K562 (cell line): ENCODE measurements around the gene CD48. TPM values are rescaled to one million over a fixed set of nuclear protein-coding genes. Genes with fewer than 3 reads are reported as not detected.

ENCODE experiments used
- ATAC-seq: fragments of 200-7000 bp; cut with Tn5 transposase; 3 replicates; pipeline ENCODE4 v1.9.1; 2020; ENCODE audit warnings: moderate library complexity
- BruUV-seq: library from RNA; stranded (reverse); fragments of 400-500 nt; replicated peaks from 2 replicates; lab custom pipeline; 2021; lab: Mats Ljungman, UMichigan
- CTCF ChIA-PET: fragments of 300-600 bp; formaldehyde crosslinking; extraction: SDS; loops from one replicate; lab custom pipeline; 2021; ENCODE audit warnings: low intra/inter-chr PET ratio; lab: Yijun Ruan, JAX
- POLR2A ChIA-PET: fragments of 300-600, 350-650 bp; sonication (Branson Sonifier 250); formaldehyde crosslinking; extraction: SDS; loops from one replicate; lab custom pipeline; 2021; ENCODE audit warnings: antibody characterized with exemption, inconsistent platforms; lab: Yijun Ruan, JAX
- DNase-seq, 4 experiments: peaks; one replicate each; pipeline versions ENCODE4 v3.0.0 to v3.0.0-alpha.2; 2011 to 2018; ENCODE audit warnings: low spot score in 3 of 4, mixed read lengths in 3 of 4; ENCODE audit errors: extremely low read depth in 1 of 4
- FAIRE-seq: peaks from 2 replicates; lab custom pipeline; 2011; peaks lifted over from hg19 to GRCh38; lab: Jason Lieb, UNC
- H2AFZ ChIP-seq: 2 replicates; pipeline ENCODE4 v1.6.0; 2011; ENCODE audit warnings: low read depth, low read length, control low read depth, inconsistent platforms
- H3K27ac ChIP-seq: fragments of 200-600 bp; 3 replicates; pipeline ENCODE4 v1.8.0; 2011; ENCODE audit warnings: low read depth, mild to moderate bottlenecking, control low read depth, inconsistent platforms, low read length, moderate library complexity, mixed read lengths; ENCODE audit errors: extremely low read depth
- H3K27me3 ChIP-seq, 2 experiments: fragments of 300-600 bp in 1 of 2; 2 replicates in 1 of 2; 3 replicates in 1 of 2; pipeline versions ENCODE4 v1.6.0 to v1.8.0; 2011; ENCODE audit warnings: inconsistent platforms in 2 of 2, low read length in 2 of 2, mild to moderate bottlenecking in 1 of 2, mixed read lengths in 1 of 2, moderate library complexity in 1 of 2; ENCODE audit not compliant: control insufficient read depth in 2 of 2, insufficient read depth in 2 of 2
- H3K36me3 ChIP-seq: fragments of 300-600 bp; 3 replicates; pipeline ENCODE4 v1.8.0; 2011; ENCODE audit warnings: mild to moderate bottlenecking, low read length, inconsistent platforms; ENCODE audit not compliant: control insufficient read depth, insufficient read depth
- H3K4me1 ChIP-seq, 2 experiments: fragments of 200-600 bp in 1 of 2; replicated peaks in 1 of 2; 2 replicates in 1 of 2; 3 replicates in 1 of 2; pipeline versions ENCODE4 v1.5.1 to v1.8.0; 2011; ENCODE audit warnings: inconsistent platforms in 2 of 2, low read length in 2 of 2, mild to moderate bottlenecking in 1 of 2, mixed read lengths in 1 of 2, moderate library complexity in 1 of 2; ENCODE audit not compliant: control insufficient read depth in 2 of 2, insufficient read depth in 2 of 2
- H3K4me2 ChIP-seq: 2 replicates; pipeline ENCODE4 v1.6.1; 2011; ENCODE audit warnings: low read length, control low read depth, inconsistent platforms, mixed read lengths; ENCODE audit not compliant: insufficient read depth
- H3K4me3 ChIP-seq: fragments of 200-600 bp; sonication (generic), shearing (Covaris generic); 2 replicates; pipeline ENCODE4 v1.5.1; 2016; ENCODE audit warnings: control low read depth, inconsistent platforms
- H3K79me2 ChIP-seq: fragments of 200-600 bp; 3 replicates; pipeline ENCODE4 v1.8.0; 2011; ENCODE audit warnings: low read length, inconsistent platforms; ENCODE audit not compliant: control insufficient read depth, insufficient read depth
- H3K9ac ChIP-seq, 2 experiments: 2 replicates each; pipeline versions ENCODE4 v1.6.0 to v1.6.1; 2011; ENCODE audit warnings: low read depth in 2 of 2, low read length in 2 of 2, control low read depth in 1 of 2, inconsistent platforms in 1 of 2, mild to moderate bottlenecking in 1 of 2, mixed read lengths in 1 of 2; ENCODE audit not compliant: insufficient read depth in 1 of 2
- H3K9me1 ChIP-seq: one replicate; pipeline ENCODE4 v1.6.0; 2011; ENCODE audit warnings: inconsistent platforms, mild to moderate bottlenecking, low read length, moderate library complexity; ENCODE audit not compliant: control insufficient read depth, insufficient read depth
- H3K9me3 ChIP-seq: replicated peaks from 2 replicates; pipeline ENCODE4 v1.5.1; 2011; ENCODE audit warnings: low read depth, low read length, inconsistent platforms; ENCODE audit not compliant: control insufficient read depth, insufficient read depth
- H4K20me1 ChIP-seq: replicated peaks from 2 replicates; pipeline ENCODE4 v1.6.1; 2011; ENCODE audit warnings: low read length, inconsistent platforms, mixed read lengths; ENCODE audit not compliant: control insufficient read depth, insufficient read depth
- C11orf30 ChIP-seq: fragments of 450-650 bp; IDR thresholded peaks from 2 replicates; pipeline ENCODE4 v1.6.1; 2016; ENCODE audit warnings: low read depth, mild to moderate bottlenecking
- FOXA1 ChIP-seq: fragments of 450-650 bp; IDR thresholded peaks from 2 replicates; pipeline ENCODE4 v1.6.1; 2016; ENCODE audit warnings: mild to moderate bottlenecking, borderline replicate concordance
- KAT8 ChIP-seq: fragments of 450-650 bp; IDR thresholded peaks from 2 replicates; pipeline ENCODE4 v1.6.1; 2016; ENCODE audit warnings: low read depth, mild to moderate bottlenecking
- PCBP2 ChIP-seq: fragments of 200-400 bp; formaldehyde crosslinking; IDR thresholded peaks from 2 replicates; pipeline ENCODE4 v1.6.1; 2018; ENCODE audit warnings: low read length, low read depth, mild to moderate bottlenecking, moderate library complexity; ENCODE audit not compliant: poor library complexity, severe bottlenecking
- PHF20 ChIP-seq: fragments of 450-650 bp; IDR thresholded peaks from 2 replicates; pipeline ENCODE4 v1.6.1; 2018; ENCODE audit not compliant: partially characterized antibody
- PRMT5 ChIP-seq: sonication (generic); formaldehyde crosslinking; IDR thresholded peaks from 2 replicates; pipeline ENCODE4 v1.5.0; 2020; ENCODE audit warnings: missing genetic modification reagents
- SIN3B ChIP-seq: fragments of 450-650 bp; IDR thresholded peaks from 2 replicates; pipeline ENCODE4 v1.6.1; 2017; ENCODE audit warnings: low read depth, mild to moderate bottlenecking, moderate library complexity
- SPI1 ChIP-seq: IDR thresholded peaks from 2 replicates; pipeline ENCODE4 v1.6.1; 2011; ENCODE audit warnings: low read depth, low read length, control low read depth, borderline replicate concordance
- ZC3H11A ChIP-seq: IDR thresholded peaks from 2 replicates; pipeline ENCODE4 v1.6.1; 2012; ENCODE audit warnings: low read depth, low read length, improper control_type of control experiment
- ZNF79 ChIP-seq: fragments of 250-450 bp; sonication (Bioruptor Pico); IDR thresholded peaks from 2 replicates; pipeline ENCODE4 v1.4.0; 2020; ENCODE audit warnings: low read depth, mild to moderate bottlenecking, moderate library complexity
- ZNF830 ChIP-seq: fragments of 250-450 bp; sonication (Bioruptor Pico); IDR thresholded peaks from 2 replicates; pipeline ENCODE4 v1.5.0; 2021; ENCODE audit warnings: mild to moderate bottlenecking
- WGBS: fragments of 100-300 bp; shearing (Covaris generic); methylation state at CpG from one replicate; pipeline ENCODE4 v1.1.6; 2016; ENCODE audit warnings: low coverage, mixed read lengths; ENCODE audit not compliant: insufficient coverage; ENCODE audit errors: missing lambda C conversion rate; 5-methylcytosine and 5-hydroxymethylcytosine counted together
- in situ Hi-C: fragments of 300-500 bp; cut with MboI; formaldehyde crosslinking; loops from 4 replicates; pipeline ENCODE4 v1.15.0; 2018; ENCODE audit warnings: inconsistent platforms, mixed read lengths
- intact Hi-C: fragments of 100-400 bp; cut with micrococcal nuclease; formaldehyde crosslinking; loops from 2 replicates; pipeline ENCODE4 v1.14.2; 2022
- polyA plus RNA-seq, 8 experiments: library from polyadenylated mRNA; depleted of rRNA in 4 of 8; stranded (reverse) in 5 of 8; unstranded in 3 of 8; fragments of >200 nt; fragmentation: Nextera tagmentation in 2 of 8; fragmentation: Illumina TruSeq in 1 of 8; extraction: Ambion mirVana in 2 of 8; extraction: Trizol in 1 of 8; gene quantifications; 2 replicates each; pipeline versions ENCODE4 v1.2.1 to v1.2.3, GENCODE V29; 2011 to 2014; ENCODE audit warnings: inconsistent platforms in 1 of 8, missing spikeins in 1 of 8
- total RNA-seq, 7 experiments: library from RNA; depleted of rRNA in 6 of 7; stranded (reverse); fragments of >200 nt in 6 of 7; fragmentation: Illumina TruSeq in 2 of 7; extraction: Trizol in 2 of 7; gene quantifications; 2 replicates each; pipeline versions ENCODE4 v1.2.1 to v1.2.3, GENCODE V29; 2011 to 2021; ENCODE audit warnings: low replicate concordance in 1 of 7
- TF ChIP-seq, protein P1 (sequence below): IDR thresholded peaks from 3 replicates; pipeline ENCODE4 v1.6.1; 2011; ENCODE audit warnings: borderline replicate concordance, mild to moderate bottlenecking, moderate library complexity; ENCODE audit not compliant: insufficient read length; ENCODE audit errors: extremely low read depth
- TF ChIP-seq, protein P2 (sequence below), 2 experiments: fragments of 450-650 bp; conservative IDR thresholded peaks; 2 replicates each; pipeline ENCODE4 v1.6.1; 2017; ENCODE audit warnings: mild to moderate bottlenecking in 2 of 2, moderate library complexity in 2 of 2

Gene CD48
- total and polyA plus RNA-seq, 9 of the 15 experiments (the other 6 are each of a cell fraction or from before 2014, with no cell fraction given) = 0.10 to 0.42 (median 0.29) TPM; not detected in 3

DNA sequence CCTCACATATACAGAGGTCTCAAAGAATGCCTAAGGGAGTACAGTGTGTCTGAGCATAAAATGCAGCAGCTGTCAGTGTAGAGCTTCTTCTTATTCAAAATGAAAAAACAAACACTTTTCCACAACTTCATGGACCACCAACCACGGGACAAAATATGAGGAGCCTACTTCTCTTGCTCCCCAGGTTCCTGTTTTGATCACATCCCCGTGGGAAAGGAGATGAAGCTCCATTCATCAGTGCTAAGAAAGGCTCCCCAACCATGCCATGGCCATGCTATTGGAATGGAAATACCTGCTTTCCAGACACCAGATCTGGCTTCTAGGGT, 383 bp downstream of the CD48 start:
- ATAC-seq (no peak), DNase-seq (no peak), FAIRE-seq (no peak)
- ChIA-PET POLR2A (interaction anchor here (0.9 kb wide), 1 partner anchor 15 kb away, joined by 5 read pairs; no protein-coding TSS in a partner anchor), CTCF (no interaction called here)
- intact Hi-C loops (no loop called here), in situ Hi-C loops (no loop called here)
- no peaks in the 10 kb centered on the region for H3K79me2 ChIP-seq
- no peak overlapping the region for H2AFZ ChIP-seq
- H3K9ac ChIP-seq = no peak overlapping the region
- H3K36me3 ChIP-seq = no peaks in the 10 kb centered on the region
- no peaks in the 10 kb centered on the region for H3K9me1 ChIP-seq
- 0% methylated on average over 2 of the region's 2 CpGs for WGBS
- no peak overlapping the region for H3K4me3 ChIP-seq
- no peaks in the 10 kb centered on the region for H3K9me3 ChIP-seq
- no peaks in the 10 kb centered on the region for H4K20me1 ChIP-seq
- H3K27me3 ChIP-seq = peaks cover 17 to 24% of the 10 kb centered on the region in 2 experiments; a peak in 4 of 5 replicates
- H3K27ac ChIP-seq = no peak overlapping the region
- TF ChIP-seq C11orf30 (no peak), KAT8 (no peak), SIN3B (no peak), PCBP2 (no peak), ZNF830 (CRISPR knock-in tag) (no peak), FOXA1 (no peak), PHF20 (no peak), SPI1 (no peak), ZC3H11A (no peak), PRMT5 (no peak), ZNF79 (CRISPR knock-in tag) (no peak)
- TF ChIP-seq, protein P1, sequence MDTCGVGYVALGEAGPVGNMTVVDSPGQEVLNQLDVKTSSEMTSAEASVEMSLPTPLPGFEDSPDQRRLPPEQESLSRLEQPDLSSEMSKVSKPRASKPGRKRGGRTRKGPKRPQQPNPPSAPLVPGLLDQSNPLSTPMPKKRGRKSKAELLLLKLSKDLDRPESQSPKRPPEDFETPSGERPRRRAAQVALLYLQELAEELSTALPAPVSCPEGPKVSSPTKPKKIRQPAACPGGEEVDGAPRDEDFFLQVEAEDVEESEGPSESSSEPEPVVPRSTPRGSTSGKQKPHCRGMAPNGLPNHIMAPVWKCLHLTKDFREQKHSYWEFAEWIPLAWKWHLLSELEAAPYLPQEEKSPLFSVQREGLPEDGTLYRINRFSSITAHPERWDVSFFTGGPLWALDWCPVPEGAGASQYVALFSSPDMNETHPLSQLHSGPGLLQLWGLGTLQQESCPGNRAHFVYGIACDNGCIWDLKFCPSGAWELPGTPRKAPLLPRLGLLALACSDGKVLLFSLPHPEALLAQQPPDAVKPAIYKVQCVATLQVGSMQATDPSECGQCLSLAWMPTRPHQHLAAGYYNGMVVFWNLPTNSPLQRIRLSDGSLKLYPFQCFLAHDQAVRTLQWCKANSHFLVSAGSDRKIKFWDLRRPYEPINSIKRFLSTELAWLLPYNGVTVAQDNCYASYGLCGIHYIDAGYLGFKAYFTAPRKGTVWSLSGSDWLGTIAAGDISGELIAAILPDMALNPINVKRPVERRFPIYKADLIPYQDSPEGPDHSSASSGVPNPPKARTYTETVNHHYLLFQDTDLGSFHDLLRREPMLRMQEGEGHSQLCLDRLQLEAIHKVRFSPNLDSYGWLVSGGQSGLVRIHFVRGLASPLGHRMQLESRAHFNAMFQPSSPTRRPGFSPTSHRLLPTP = no peak
- TF ChIP-seq, protein P2, sequence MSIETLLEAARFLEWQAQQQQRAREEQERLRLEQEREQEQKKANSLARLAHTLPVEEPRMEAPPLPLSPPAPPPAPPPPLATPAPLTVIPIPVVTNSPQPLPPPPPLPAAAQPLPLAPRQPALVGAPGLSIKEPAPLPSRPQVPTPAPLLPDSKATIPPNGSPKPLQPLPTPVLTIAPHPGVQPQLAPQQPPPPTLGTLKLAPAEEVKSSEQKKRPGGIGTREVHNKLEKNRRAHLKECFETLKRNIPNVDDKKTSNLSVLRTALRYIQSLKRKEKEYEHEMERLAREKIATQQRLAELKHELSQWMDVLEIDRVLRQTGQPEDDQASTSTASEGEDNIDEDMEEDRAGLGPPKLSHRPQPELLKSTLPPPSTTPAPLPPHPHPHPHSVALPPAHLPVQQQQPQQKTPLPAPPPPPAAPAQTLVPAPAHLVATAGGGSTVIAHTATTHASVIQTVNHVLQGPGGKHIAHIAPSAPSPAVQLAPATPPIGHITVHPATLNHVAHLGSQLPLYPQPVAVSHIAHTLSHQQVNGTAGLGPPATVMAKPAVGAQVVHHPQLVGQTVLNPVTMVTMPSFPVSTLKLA (conservative IDR thresholded peaks at IDR 0.05) = no peak
- no peak overlapping the region for H3K4me2 ChIP-seq
- no peaks in the 10 kb centered on the region; a peak in 1 of 5 replicates for H3K4me1 ChIP-seq
- no TSS peak for BruUV-seq
